ENCODE measurements around the gene MGAT5. TPM values are rescaled to one million over a fixed set of nuclear protein-coding genes. Genes with fewer than 3 reads are reported as not detected.

The MGAT5 gene
- total RNA-seq, 1 experiment from 2014 or later = 23.2 TPM

DNA sequence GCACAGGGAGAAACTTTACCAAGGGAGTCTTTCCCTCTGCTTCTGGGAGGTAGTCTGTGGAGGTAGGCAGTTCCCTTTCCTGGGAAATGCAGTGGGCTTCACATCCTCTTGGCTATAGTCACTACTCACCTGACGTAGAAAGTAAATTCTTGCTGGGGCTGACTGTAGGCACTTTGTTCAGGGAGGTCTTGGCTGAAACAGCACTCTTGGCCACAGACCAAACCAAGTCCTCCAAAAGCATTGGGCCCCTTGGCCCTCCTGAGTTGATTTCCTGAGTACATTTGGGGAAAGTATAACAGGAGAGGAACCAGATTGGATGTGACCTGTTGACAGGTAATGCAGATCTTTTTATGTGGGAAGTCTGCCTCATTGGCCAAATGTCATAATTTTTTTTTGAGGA lies 108.9 kb downstream of the MGAT5 start:
- no peak for DNase-seq (ENCODE audit: low read depth)

DNA sequence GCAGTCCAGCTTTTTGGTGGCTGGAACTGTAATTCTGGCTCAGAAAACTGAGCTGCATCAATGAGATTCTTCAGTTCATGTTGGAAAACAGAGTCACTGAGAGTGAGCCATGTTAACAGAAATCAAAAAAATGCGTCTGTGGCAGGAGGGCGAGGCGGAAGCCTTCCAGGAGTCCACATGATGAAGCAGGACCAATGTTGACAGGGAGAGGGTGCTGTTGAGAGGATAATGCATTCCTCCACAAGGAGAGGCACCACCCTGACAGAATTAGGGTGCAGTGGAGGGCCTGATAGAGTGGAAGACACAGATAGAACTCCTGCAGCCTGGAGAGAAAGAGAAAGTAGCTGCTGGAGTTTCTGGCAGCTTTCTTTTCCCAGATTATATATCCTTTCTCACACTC lies 111.5 kb downstream of the MGAT5 start:
- no peak for DNase-seq (ENCODE audit: low read depth)

DNA sequence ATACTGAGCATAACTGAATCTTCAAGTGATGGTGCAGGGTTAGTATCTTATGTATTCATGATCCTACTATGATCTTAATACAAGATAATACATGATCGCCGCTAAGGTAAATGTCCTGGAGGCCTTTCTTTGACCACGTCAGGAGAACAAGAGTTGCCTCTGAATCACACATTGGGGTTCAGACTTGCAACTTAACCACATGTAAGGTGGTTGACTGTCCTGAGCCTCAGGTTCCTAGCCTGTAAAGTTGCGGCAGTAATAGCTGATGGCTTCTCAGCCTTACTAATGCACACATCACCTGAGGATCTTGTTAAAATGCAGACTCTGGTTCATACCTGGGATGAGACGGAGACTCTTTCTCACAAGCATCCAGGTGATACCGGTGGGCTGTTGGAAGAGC lies 112.5 kb downstream of the MGAT5 start:
- DNase-seq (ENCODE audit: low read depth) = no peak

DNA sequence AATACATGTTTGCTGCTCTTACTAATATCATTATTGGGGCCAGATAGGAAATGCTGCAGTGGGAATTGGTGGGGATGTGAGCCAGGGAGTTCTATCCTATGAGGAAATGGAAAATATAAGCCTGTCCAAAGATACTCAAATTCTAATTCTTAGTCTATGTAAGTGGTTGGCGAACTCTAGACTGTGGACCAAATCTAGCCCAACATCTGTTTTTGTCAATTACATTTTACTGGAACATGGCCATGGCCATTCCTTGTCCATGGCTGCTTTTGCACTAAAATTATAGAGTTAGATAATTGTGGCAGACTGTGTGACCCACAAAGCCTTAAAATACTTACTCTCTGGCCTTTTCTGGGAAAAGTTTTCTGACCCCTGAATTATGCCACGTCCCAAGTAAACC lies 113.3 kb downstream of the MGAT5 start:
- no peak for DNase-seq (ENCODE audit: low read depth)

DNA sequence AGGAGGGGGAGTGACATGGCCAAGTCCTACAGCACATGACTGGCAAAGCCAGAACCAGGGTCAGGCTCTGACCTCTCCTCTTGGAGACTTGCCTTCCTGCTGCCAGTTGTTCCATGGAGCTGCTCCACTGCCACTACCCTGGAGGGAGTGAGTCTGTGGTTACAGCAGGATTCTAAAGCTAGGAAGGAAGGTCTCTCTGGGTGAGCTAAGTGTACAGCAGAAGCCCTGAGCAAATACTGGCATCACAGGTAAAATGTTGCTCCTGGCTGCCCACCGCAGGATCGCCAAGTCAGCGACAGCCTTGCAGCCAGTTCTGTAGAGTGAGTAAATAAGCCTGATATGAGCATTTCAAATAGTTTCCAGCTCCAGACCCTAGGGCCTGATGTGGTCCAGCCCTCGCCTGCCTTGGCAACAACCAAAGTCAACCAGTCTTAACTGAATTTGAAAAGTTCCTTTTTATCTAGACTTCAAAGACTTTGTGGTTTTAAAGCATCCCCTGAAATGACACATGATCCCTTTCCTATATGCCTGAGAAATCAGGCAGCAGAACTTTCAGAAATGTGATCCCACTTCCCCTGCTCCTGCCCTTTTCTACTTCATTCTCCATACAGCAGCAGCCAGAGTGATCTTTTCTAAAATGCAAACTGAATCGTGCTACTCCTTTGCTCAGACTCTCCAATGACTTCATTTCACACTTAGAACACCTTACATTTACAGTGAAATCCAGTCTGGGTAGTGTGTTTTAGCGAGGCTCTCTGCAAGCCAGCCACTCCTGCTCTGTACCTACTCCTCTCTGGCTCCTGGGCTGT lies 114.3 kb downstream of the MGAT5 start:
- DNase-seq (ENCODE audit: low read depth) = peak; percentile 44

DNA sequence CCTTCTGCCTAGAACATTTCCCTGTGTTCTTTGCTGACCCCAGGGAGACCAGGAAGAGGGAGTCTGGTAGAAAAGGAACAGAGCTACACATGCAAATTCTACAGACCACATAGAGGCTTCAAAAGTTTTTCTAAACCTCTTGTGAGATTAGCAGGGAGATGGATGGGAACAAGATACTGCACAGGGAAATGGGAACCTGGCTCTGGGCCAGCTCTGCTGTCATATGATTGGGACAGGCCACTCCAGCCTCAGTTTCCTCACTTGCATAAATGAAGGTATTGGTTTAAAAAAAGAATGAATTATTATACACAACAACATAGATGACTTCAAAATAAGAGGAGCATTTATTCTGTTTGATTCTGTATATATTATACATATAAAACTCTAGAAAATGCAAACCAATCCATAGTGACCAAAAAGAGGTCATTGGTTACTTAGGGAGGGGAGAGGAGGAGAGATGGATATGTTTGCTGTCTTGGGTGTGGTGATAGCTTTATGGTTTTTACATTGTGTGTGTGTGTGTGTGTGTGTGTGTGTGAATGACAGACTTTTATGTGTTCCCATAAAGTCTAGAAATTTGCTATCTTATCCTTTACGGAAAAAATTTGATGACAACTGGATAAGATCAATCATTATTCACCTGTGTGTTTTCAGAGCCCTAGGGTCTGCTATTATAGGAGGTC lies 115.5 kb downstream of the MGAT5 start:
- DNase-seq (ENCODE audit: low read depth) = no peak

DNA sequence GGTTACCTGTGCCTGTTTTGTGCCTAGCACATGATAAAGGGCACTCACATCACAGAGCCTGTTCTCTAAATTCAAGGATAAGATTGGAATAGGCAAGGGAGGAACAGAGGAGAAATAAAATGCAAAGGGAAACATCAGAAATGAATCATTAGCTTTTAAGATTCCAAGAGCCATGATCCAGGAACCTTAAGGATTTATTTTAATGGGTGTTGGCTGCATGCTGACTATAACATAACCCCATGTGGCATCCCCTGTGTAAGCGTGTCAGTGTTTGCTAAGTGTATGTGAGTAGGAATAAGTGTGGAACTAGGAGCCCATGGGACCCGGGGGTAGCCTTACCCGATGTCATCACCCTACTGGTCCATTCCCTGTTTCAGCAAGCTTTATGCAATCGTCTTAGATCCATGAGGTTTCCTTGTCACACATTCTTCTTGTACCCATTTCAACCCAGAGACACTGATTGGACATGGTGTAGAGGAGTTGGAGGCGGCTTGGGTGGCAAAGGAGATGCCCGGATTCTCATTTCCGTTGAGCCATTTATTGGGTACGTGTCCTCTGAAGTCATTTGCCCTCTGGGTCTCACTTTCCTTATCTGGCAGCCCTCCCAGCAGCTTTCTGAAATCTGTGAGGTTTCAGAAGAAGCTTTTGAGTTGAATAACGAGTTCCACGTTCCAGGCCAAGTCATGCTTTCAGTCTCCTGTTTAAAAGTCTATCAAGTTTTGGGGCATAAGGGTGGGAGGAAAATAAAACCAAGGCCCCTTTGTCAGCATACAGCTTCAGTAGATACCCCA lies 117.0 kb downstream of the MGAT5 start:
- DNase-seq (ENCODE audit: low read depth) = peak; percentile 20

DNA sequence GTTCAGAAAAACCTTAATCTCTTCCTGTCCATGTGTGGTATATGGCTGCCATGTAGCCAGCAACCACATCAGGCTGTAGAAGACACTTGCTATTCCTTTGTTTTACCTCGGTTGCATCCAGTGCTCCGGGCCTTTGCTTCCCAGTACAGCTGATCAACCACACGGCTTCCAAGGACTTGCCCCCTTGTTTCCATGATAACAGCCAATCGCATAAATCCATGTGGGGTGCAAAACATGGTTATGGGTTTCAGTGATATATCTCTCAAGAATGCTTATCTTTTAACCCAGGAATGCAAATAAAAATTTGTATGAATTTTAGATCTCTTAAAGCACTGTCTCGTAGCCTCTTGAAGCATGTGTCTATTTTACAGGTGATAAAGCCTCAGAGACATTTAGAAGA lies 118.3 kb downstream of the MGAT5 start:
- DNase-seq (ENCODE audit: low read depth) = peak; percentile 36

DNA sequence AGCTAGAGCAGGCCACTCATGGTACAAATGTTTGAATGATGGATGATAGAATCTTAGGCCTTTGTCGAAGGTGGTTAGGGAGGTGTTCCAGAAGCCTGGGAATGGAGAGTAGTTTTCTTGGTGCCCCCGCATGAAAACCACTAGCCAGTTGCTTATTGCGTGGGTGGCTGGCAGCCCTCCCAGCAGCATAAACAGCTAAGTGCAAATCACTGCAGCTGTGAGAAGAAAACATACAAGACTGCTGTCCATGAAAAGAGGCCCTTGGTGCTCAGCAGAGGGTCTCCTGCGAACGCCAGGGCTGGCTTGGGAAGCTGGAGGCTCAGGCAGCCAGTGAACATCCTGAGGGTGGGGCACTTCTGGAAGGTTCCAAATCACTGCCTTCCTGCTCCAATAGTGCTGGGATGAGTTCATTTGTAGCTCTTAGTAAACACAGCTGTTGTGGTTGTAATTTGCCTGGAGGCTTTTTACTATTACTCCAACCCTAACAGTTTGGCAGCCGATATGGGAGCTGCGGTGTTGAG lies 118.8 kb downstream of the MGAT5 start:
- peak; percentile 66 for DNase-seq (ENCODE audit: low read depth)

DNA sequence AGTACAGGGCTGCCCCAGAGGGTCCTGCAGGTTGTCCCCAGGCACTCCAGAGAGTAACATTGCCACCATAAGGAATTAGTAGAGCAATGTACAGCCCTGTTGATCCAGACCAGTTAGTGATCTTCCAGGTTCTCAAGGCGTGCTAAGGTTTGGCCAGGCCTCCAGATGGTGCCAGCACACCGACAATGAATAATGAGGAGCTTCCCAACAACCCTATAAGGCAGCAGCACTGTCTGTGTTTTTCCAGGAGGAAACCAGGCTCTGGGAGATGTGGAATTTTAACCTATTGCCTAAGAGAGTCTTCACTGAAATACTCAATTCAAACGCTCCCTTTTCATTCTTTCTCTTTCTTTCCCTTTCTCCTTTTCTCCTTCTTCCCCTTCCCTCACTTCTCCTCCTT lies 122.1 kb downstream of the MGAT5 start:
- no peak for DNase-seq (ENCODE audit: low read depth)

DNA sequence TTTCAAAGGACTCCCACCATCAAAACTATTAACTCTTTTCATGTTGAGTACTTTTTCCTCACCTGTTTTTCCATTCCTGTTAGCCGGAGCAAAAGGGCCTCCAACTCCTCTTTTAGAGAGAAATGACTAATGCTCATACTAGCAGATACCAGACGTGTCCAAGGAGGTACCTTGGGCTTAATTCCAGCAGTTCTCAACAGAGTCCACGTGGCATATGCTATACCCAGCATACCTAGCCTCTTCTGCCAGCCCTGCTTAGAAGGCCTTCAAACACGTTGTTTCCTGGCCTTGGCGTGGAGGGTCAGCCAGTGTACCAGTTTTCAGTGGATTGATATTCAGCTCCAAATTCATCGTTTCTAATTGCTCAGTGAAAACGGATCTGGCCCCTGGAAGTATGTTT lies 123.9 kb downstream of the MGAT5 start:
- DNase-seq (ENCODE audit: low read depth) = no peak

DNA sequence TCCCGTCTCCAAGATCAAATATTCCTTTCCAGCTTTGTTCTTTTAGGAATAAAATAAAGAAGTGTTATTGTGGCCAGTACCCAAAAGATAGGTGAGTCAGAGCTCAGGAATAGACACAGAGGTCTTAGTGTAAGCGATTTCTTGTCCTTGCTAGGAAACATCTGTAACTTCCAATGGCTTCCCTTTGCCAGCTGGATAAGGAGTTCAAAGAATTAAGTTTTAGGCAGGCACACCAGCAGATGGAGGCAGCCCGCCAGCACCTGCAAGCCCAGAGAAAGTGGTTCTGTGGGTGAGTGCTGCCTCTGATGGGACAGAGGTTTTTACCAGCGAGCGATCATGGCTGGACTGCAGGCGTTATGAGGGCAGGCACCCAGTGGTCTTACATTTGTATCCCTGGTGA lies 125.4 kb downstream of the MGAT5 start:
- DNase-seq (ENCODE audit: low read depth) = no peak

DNA sequence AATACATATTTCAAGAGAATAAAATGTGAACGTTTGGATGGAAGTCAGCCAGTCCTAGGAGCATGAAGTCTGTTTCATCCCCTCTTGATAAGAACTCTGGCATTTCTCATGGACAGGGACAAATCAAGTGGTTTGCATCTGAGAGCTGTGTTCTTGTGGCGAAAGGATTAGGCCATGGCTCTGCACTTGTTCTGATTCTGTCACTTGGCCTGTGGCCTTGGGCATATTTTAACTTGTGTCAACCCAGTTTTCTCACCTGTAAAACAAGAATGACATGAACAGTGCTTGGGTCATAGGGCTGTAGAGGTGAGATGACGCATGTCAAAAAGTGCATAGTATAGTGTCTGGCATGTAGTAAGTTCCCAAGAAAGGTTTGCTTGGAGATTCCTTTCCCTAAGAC lies 125.8 kb downstream of the MGAT5 start:
- no peak for DNase-seq (ENCODE audit: low read depth)

DNA sequence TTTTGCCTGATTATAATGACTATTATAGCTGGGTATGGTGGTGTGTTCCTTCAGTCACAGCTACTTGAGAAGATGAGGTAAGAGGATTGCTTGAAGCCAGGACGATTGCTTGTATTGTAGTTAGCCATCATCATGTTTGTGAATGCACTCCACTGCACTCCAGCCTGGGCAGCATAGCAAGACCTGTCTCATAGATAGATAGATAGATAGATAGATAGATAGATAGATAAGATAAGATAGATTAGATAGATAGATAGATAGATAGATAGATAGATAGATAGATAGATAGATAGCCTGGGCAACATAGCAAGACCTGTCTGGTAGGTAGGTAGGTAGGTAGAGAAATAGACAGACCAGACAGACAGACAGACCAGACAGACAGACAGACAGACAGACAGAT lies 127.3 kb downstream of the MGAT5 start:
- no peak for DNase-seq (ENCODE audit: low read depth)

DNA sequence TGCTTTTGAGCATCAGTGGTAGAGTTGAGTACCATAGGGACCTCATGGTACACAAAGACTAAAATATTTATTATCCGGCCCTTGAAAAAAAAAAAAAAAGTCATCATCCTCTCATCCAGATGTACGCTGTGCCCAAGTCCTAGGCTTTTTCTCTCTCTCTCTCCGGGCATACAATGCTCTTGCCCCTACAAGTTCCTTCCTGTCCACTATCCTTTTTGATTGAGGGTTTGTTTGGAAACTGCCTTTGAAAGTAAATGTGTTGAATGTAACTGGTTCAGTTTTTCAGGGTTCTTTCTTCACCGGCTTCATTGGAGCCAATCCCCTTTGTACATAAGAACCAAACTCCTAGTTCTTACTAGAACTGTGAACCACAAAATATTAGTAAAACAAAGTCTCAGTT lies 130.3 kb downstream of the MGAT5 start:
- DNase-seq (ENCODE audit: low read depth) = no peak

DNA sequence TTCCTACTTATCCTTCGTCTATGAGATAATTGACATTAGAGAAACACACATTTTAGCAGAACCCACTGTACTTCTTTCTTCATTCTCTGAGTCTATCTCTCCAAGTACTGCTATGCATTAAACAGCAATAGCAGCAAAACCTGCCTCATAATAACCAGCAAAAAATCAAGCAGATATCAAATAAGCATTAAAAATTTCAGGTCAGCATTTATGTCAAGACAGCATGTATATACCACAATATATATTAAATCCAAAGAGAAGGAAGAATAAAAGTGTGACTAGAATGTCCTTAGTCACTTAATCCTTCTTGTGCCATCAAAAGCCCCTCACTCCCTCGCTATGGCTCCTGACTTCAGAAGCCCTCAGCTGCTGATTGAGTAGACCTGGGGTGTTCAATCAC lies 131.3 kb downstream of the MGAT5 start:
- DNase-seq (ENCODE audit: low read depth) = no peak

DNA sequence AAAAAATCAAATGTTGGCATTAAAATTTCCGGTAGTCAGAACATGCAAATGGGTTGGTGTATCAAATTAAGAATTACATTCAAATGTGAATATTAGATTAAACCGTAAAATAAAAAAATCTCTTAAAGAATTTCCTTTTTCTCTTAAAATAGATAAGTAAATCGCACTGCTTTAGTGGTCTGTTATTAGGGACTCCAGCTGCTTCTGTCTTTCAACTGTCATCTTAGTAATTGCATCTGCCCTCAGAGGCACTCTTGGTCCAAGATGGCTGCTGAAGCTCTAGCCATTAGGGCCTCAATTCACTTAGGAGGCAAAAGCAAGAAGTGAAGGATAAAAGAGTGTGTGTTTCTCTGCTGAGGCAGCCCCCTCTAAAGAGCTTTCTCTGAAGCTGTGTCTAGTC lies 132.4 kb downstream of the MGAT5 start:
- DNase-seq (ENCODE audit: low read depth) = no peak

DNA sequence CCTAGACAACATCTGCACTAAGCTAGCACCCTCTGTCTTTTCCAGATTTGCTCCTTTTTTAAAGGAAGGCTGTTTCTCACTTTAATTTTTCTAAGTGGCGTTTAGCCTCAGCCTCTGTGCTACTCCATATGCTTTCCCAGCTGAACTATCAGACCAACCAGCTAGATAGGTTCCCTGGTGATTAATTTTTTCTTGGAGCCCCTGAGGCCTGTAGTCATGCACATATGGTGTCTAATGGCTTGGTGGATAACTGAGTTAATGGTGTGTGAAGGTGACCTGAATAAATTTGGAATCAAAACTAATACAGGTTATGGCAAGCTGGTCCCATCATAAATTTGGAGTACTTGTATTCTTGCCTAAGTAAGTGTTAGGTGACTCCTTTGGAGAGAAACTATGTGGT lies 135.5 kb downstream of the MGAT5 start:
- DNase-seq (ENCODE audit: low read depth) = no peak

DNA sequence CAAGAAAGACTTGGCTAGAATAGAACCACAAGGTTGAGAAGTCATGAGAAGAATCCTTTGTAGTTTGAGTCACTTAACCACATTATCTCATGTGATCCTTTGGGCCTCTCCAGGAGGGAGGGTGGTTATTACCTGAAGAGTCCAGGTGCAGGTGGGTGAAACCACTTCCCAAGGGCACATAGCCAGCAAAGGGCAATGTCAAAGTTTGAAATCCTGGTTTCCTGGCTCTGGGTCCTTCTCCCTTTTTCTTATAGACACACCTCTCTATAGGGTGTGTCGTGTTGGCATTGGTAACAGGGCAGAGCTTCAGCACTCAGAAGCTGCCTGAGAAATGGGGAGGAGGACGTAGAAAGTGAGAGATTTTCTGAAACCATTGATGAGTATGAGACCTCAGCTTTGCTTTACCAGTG lies 137.9 kb downstream of the MGAT5 start:
- DNase-seq (ENCODE audit: low read depth) = no peak

DNA sequence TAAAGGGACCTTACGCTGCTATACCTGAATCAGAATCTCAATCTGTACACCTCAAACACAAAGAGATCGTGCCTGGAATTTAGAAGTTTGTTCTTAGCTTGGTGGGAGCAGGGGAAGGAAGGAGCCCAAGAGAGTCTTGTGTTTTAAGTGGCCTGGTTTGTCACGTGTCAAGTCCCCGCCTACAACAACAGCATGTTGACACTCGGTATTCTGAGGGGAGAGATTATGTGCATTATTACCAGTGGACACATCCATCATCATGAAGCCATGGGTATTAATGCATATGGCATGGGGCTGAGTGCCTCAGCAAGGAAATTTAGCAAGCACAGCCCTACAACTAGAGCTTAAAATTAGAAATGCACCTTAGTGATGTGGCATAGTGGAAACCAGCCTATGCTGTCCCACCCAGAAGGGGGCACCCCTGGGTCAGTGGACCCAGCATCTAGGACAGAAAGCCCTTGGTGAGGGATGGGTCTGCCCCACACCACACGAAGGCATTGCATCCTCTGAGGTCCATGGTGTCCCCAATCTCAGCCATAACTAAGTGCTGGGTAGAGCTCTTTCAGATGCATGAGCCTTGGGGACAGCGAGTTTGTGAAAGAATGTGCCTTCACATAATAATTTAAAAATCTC lies 138.7 kb downstream of the MGAT5 start:
- DNase-seq (ENCODE audit: low read depth) = no peak

DNA sequence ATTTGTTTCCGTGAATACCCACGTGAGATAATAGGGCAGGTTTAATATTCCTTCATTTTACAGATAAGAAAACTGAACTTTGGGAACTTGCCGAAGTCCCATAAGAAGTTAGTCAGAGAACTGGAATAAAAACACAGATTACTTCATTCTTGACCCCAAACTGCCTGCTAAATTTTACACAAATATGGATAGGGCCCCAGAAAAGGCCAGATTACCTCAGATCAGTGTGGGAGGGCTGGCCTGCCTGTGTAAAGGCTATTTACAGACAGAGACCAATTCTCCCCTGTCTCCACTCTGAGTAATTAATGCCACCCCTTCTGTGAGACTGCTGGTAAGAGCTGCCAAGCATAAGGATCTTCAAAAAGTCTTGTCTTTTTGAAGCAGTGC lies 139.2 kb downstream of the MGAT5 start:
- no peak for DNase-seq (ENCODE audit: low read depth)

DNA sequence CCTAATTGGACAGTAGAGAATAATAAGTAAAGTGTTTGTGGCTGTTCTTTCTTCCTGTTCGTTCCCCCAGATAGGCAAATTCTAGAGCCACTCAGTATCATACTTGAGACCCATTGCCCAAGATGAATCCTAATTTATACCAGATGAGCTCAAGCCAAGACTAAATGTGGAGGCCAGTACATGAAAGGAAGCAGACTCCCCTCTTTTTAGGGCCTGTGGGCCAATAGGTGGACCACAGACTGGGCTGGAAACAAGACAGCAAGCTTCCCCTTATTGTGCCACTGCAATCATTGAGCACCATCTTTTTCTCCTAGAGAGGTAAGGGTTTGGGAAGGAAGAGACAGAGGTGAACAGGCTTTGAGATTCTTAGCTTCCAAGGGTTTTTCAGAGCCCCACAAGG lies 141.9 kb downstream of the MGAT5 start:
- no peak for DNase-seq (ENCODE audit: low read depth)

All from Daoy (cell line).